Head of caudate nucleus (tissue), 42 donors: ENCODE measurements around the gene THAP4.
A peak's percentile ranks its signal among the peaks of the same experiment; 100 is the strongest.
"Not testable (repeated sequence)": the region's sequence is repeated elsewhere in the genome, so short reads cannot be mapped to it uniquely, and the experiment has no call there.

Experiments used
- DNase-seq, 42 donors: peaks; one replicate each; pipeline versions ENCODE4 v3.0.0 to v3.0.0-alpha.2; 2020 to 2021; ENCODE audit warnings: mixed read lengths in 7 of 42
- intact Hi-C: fragments of 100-400 bp; cut with DNase I; formaldehyde crosslinking; loops from one replicate; pipeline ENCODE4 v1.15.0; 2022

The THAP4 gene

GRCh38 chr2:241666627-241667400, 29.9 kb upstream of the THAP4 start:
- intact Hi-C loops = no loop called here
- peak in 8 of 42 donors; percentile 18 to 54 (median 32) for DNase-seq

DNA sequence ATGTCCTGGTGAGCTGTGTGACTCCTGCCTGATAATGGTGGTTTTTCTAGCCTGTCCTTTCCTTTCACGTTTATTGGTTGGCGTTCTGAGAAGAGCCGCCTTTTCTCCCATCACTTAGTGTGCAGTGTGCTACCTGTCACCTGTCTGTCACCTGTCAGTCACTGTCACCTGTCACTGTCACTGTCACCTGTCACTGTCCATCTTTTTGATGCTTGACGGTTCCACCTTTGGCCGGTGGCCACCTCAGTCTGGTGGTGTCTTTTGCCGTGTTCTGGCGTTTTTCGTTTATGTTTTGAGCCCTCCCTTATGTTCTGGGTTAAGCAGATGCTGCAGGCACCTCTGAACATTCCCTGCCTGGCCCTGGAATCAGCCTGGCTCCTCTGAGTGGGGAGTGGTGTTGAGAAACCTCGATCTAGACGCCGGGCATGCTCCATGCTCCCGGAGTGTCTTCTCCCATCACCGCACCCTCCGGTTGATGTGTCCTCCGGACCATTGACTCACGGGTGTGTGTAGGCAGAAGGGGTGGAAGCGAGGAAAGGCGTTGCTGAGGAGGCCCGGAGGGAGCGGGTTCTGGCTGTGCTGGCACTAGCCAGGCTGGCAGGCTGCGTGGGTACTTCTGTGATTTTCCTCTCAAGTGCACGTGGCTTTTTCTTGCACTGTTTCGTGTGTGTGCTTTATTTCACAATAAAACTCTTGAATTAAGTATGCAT, 28.9 kb upstream of the THAP4 start:
- intact Hi-C loops = no loop called here
- peak in 40 of 42 donors; percentile 19 to 84 (median 50) for DNase-seq

DNA sequence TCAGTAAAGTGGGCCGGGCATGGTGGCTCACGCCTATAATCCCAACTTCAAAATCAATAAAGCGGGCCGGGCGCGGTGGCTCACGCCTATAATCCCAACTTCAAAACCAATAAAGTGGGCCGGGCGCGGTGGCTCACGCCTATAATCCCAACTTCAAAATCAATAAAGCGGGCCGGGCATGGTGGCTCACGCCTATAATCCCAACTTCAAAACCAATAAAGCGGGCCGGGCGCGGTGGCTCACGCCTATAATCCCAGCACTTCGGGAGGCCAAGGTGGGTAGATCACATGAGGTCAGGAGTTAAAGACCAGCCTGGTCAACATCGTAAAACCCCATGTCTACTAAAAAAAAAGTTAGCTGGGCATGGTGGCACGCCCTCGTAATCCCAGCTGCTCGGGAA, 25.8 kb upstream of the THAP4 start:
- DNase-seq, intact Hi-C loops: not testable (repeated sequence)

- no peak for DNase-seq
- intact Hi-C loops = no loop called here
These were observed 23.7 kb upstream of the THAP4 start for GRCh38 chr2:241660593-241661213.

- peak; percentile 37 to 90 (median 76) for DNase-seq
- intact Hi-C loops = no loop called here
These were observed 22.3 kb upstream of the THAP4 start for GRCh38 chr2:241659150-241659739.

DNA sequence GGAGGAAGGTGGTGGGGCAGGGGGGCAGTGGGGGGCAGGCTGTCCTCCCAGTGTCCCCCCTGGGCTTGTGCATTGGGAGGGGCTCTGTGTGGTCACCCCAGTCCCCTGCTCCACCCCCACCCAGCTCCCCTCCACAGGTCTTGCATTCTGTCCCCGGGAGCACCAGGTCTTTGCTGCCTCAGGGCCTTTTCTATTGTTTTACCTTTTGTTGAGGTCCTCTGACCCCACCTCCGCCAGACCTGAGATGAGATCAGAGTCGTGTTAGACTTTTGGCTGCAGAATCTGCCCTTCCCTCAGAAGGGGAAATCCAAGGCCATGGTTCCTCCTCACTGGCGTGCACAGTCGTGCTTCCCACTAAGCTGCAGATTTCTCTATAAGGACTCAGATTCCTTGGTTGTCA, 21.3 kb upstream of the THAP4 start:
- DNase-seq = no peak
- intact Hi-C loops = no loop called here

DNA sequence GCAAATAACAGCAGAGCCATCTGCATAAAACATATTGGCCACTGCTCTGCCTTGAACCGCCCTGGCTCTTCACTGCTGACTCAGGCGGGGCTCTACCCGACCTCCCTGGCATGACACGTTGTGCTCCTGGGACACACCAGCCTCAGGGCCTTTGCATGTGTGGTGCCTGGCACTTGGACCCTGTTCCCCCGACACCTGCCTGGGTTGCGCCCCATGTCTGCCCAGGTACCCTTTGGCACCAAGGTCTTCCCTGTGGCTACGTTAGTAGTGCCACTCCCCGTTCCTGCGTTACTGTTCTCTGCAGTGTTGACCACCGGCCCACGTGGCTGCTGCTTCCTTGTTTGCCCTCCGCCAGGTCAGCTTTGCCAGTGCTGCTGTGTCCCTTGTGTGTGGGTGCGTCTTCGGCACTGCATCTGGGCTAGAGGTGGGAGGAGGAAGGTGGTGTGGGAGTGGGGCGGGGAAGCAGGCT, 20.9 kb upstream of the THAP4 start:
- intact Hi-C loops = no loop called here
- DNase-seq = no peak

DNA sequence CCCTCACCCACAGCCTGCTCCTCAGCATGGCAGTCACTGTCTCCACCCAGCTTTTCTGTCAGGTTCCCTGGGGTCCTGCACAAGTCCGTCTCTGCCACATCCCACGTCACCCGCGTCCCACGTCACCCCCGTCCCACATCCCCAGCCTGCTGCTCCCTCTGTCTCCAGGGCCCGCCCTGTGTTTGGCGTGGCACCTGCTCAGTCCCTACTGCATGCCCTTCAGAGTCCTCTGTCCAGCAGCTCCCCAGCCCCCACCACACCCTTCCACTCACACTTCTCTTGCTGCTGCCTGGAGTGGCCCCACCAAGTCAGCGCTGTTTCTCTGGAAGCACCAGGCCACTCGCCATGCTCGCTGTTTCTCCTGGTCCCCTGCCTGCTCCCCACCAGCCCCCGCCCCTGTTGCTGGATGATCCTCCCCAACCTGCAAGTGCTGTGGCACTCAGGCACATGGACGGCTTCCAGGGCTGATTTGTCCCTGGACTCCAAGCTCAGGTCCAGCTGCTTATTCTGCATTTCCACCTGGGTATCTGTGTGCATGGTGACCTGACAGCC, 19.3 kb upstream of the THAP4 start:
- no peak for DNase-seq
- intact Hi-C loops = no loop called here

- DNase-seq = no peak
- intact Hi-C loops = no loop called here
These were observed 18.7 kb upstream of the THAP4 start for GRCh38 chr2:241655516-241656189.

DNA sequence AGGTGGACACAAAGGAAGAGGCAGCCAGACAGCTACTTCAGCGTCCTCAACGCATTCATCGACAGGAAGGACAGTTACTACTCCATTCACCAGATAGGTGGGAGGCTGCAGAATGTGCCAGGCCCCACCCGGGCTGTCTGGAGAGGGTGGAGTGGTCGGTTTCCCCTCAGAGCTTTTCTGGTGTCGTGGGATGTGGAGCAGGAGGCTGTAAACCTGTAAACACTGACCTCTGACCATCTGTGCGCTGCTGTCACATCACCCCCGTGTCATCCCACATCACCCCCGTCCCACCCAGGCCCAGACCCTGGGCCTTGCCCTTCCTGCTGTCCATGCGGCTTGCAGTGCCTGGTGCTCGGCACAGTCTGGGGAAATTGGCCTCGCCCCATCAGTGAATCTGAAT, 17.6 kb upstream of the THAP4 start:
- DNase-seq = no peak
- intact Hi-C loops = no loop called here

GRCh38 chr2:241653210-241653750, 16.3 kb upstream of the THAP4 start:
- intact Hi-C loops = no loop called here
- DNase-seq = no peak

- intact Hi-C loops = no loop called here
- no peak for DNase-seq
These were observed 15.8 kb upstream of the THAP4 start for GRCh38 chr2:241652722-241653121.

DNA sequence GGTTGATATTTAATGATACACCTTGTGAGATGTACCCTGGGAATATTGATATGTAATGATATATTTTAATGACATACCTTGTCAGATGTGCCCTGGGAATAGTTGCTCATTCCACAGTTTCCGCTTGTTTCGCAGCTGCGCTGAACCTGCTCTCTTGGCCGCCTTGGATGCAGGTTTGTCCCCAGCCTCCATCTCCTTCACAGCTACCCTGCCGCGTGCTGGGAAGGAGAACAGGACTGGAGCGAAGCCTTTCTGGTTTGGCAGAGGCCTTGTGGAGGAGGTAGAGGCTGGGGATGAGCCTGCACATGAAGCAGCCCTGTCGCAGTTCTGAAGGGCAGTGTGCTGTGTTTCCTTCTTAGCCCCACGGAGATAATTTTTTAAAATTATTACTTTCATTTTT, 15.2 kb upstream of the THAP4 start:
- intact Hi-C loops = no loop called here
- DNase-seq = no peak

DNA sequence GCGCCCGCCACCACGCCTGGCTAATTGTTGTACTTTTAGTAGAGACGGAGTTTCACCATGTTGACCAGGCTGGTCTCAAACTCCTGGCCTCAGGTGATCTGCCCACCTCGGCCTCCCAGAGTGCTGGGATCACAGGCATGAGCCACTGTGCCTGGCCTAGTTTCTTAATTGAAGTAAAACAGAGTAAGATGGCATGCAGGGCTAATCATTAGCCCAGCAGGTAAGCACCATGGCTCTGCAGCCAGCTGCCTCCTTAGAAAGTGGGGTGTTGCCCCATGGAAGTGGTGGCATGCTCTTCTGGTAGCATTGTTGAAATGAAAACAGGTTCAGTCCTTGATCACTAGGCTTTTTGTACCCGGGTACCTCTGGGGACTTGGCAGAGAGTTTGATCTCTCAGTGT, 13.0 kb upstream of the THAP4 start:
- intact Hi-C loops = no loop called here
- no peak for DNase-seq

GRCh38 chr2:241649404-241649803, 12.4 kb upstream of the THAP4 start:
- intact Hi-C loops = no loop called here
- DNase-seq = peak in 11 of 42 donors; percentile 13 to 51 (median 27)

DNA sequence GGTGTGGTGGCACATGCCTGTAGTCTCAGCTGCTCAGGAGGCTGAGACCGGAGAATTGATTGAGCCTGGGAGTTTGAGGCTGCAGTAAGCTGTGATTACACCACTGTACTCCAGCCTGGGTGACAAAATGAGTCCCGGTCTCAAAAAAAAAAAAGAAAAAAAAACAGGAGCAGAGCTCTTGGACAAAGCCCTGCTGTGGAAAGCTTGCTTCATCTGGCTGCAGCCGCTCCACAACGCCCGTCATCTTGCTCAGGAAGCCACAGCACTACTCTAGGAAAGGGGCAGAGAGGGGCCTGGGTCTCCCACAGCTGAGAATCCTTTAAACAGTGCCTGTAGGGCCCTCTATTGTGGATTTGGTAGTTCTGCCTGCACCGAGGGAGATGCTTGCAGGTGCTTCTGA, 11.5 kb upstream of the THAP4 start:
- intact Hi-C loops = no loop called here

GRCh38 chr2:241645915-241646645, 9.1 kb upstream of the THAP4 start:
- intact Hi-C loops = no loop called here
- no peak for DNase-seq

More for the DNA sequence above, 11.5 kb upstream of the THAP4 start:
- DNase-seq = no peak
